Measurements from ENCODE around the gene MRC1. TPM values are rescaled to one million over a fixed set of nuclear protein-coding genes. Genes with fewer than 3 reads are reported as not detected.

Gene MRC1
- total and polyA plus RNA-seq, 2 of the 13 experiments (the other 11 are each of a cell fraction or from before 2014, with no cell fraction given) = not detected

DNA sequence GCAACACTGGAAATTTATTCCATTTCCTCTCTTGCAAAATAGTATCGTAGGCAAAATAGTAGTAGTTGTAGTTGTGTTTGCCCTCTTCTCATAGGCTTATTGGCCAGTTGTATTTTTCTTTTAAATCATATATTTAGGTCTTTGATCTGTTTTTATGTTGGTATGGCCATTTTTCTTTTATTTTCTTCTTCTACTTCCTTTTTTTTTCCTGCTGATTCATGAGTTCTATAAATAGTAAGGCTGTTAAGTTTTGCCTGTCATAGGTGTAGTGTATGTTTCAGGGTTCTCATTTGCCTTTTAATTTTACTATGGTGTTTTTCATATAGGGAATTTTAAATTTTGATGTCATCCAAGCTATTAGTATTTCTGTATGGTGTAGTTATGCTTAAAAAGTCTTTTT, 25.4 kb upstream of the MRC1 start:
- no peaks in the 10 kb centered on the region for H3K79me2 ChIP-seq (ENCODE audit: insufficient read depth, low read length)
- peaks cover 0 to 6% of the 10 kb centered on the region in 2 experiments; a peak in 3 of 5 replicates for H3K27me3 ChIP-seq (ENCODE audit: control insufficient read depth in 1 of 2, insufficient read depth in 2 of 2, low read length in 2 of 2)
- H3K36me3 ChIP-seq (replicated peaks in 1 of 2; ENCODE audit: control insufficient read depth in 1 of 2, insufficient read depth in 2 of 2, low read length in 2 of 2) = no peaks in the 10 kb centered on the region
- no peak overlapping the region for H2AFZ ChIP-seq (ENCODE audit: low read length)
- no peak for ATAC-seq
- no peaks in the 10 kb centered on the region for H3K4me1 ChIP-seq (ENCODE audit: insufficient read depth, low read length)
- no TSS peak for BruUV-seq (replicated peaks)
- ChIA-PET POLR2A (no interaction called here), CTCF (ENCODE audit: low intra/inter-chr PET ratio, low total read pairs) (no interaction called here)
- 11% methylated on average over 1 of the region's 1 CpG for WGBS (ENCODE audit: low lambda C conversion rate)
- H4K20me1 ChIP-seq (ENCODE audit: insufficient read depth, low read length) = no peaks in the 10 kb centered on the region
- intact Hi-C loops (cut with micrococcal nuclease; ENCODE audit: unreplicated experiment) = no loop called here
- in situ Hi-C loops (cut with HindIII; ENCODE audit: extremely low pct_ligation_motif_present, low pct_unique_long_range_greater_than_20kb) = no loop called here
- no peak overlapping the region for H3K27ac ChIP-seq (ENCODE audit: extremely low read length, insufficient read depth, low read length)
- FAIRE-seq = no peak
- H3K4me2 ChIP-seq (ENCODE audit: low read depth, low read length) = no peak overlapping the region
- H3K9ac ChIP-seq (ENCODE audit: insufficient read depth, low read depth, low read length) = no peak overlapping the region
- DNase-seq (ENCODE audit: low spot score) = no peak
- no peak overlapping the region for H3K4me3 ChIP-seq (replicated peaks in 1 of 3; ENCODE audit: insufficient read depth in 1 of 3, low read depth in 2 of 3, low read length in 3 of 3)
- H3K9me3 ChIP-seq (ENCODE audit: low read length) = no peaks in the 10 kb centered on the region
- TF ChIP-seq ADNP (CRISPR knock-in tag; IDR thresholded peaks at IDR 0.05) = no peak
- no peak for TF ChIP-seq PCBP1 (IDR thresholded peaks at IDR 0.05; ENCODE audit: borderline replicate concordance, low read depth, low read length)
- no peak for TF ChIP-seq HOXD1 (CRISPR knock-in tag; IDR thresholded peaks at IDR 0.05)
- TF ChIP-seq SIX1 (CRISPR knock-in tag; IDR thresholded peaks at IDR 0.05; ENCODE audit: borderline replicate concordance) = no peak
- TF ChIP-seq KLF16 (CRISPR knock-in tag; IDR thresholded peaks at IDR 0.05) = no peak
- TF ChIP-seq KLF12 (CRISPR knock-in tag; IDR thresholded peaks at IDR 0.05; ENCODE audit: borderline replicate concordance) = no peak
- TF ChIP-seq ZNF589 (CRISPR knock-in tag; conservative IDR thresholded peaks at IDR 0.05) = no peak
- no peak for TF ChIP-seq RNF2 (conservative IDR thresholded peaks at IDR 0.05; ENCODE audit: low read depth)
- no peak for TF ChIP-seq ZNF326 (CRISPR knock-in tag; IDR thresholded peaks at IDR 0.05; ENCODE audit: borderline replicate concordance)
- TF ChIP-seq RFXAP (CRISPR knock-in tag; IDR thresholded peaks at IDR 0.05; ENCODE audit: borderline replicate concordance) = no peak
- TF ChIP-seq, protein P1, sequence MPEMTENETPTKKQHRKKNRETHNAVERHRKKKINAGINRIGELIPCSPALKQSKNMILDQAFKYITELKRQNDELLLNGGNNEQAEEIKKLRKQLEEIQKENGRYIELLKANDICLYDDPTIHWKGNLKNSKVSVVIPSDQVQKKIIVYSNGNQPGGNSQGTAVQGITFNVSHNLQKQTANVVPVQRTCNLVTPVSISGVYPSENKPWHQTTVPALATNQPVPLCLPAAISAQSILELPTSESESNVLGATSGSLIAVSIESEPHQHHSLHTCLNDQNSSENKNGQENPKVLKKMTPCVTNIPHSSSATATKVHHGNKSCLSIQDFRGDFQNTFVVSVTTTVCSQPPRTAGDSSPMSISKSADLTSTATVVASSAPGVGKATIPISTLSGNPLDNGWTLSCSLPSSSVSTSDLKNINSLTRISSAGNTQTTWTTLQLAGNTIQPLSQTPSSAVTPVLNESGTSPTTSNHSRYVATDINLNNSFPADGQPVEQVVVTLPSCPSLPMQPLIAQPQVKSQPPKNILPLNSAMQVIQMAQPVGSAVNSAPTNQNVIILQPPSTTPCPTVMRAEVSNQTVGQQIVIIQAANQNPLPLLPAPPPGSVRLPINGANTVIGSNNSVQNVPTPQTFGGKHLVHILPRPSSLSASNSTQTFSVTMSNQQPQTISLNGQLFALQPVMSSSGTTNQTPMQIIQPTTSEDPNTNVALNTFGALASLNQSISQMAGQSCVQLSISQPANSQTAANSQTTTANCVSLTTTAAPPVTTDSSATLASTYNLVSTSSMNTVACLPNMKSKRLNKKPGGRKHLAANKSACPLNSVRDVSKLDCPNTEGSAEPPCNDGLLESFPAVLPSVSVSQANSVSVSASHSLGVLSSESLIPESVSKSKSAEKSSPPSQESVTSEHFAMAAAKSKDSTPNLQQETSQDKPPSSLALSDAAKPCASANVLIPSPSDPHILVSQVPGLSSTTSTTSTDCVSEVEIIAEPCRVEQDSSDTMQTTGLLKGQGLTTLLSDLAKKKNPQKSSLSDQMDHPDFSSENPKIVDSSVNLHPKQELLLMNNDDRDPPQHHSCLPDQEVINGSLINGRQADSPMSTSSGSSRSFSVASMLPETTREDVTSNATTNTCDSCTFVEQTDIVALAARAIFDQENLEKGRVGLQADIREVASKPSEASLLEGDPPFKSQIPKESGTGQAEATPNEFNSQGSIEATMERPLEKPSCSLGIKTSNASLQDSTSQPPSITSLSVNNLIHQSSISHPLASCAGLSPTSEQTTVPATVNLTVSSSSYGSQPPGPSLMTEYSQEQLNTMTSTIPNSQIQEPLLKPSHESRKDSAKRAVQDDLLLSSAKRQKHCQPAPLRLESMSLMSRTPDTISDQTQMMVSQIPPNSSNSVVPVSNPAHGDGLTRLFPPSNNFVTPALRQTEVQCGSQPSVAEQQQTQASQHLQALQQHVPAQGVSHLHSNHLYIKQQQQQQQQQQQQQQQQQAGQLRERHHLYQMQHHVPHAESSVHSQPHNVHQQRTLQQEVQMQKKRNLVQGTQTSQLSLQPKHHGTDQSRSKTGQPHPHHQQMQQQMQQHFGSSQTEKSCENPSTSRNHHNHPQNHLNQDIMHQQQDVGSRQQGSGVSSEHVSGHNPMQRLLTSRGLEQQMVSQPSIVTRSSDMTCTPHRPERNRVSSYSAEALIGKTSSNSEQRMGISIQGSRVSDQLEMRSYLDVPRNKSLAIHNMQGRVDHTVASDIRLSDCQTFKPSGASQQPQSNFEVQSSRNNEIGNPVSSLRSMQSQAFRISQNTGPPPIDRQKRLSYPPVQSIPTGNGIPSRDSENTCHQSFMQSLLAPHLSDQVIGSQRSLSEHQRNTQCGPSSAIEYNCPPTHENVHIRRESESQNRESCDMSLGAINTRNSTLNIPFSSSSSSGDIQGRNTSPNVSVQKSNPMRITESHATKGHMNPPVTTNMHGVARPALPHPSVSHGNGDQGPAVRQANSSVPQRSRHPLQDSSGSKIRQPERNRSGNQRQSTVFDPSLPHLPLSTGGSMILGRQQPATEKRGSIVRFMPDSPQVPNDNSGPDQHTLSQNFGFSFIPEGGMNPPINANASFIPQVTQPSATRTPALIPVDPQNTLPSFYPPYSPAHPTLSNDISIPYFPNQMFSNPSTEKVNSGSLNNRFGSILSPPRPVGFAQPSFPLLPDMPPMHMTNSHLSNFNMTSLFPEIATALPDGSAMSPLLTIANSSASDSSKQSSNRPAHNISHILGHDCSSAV (CRISPR knock-in tag; IDR thresholded peaks at IDR 0.05; ENCODE audit: borderline replicate concordance) = no peak
- TF ChIP-seq, protein P2, sequence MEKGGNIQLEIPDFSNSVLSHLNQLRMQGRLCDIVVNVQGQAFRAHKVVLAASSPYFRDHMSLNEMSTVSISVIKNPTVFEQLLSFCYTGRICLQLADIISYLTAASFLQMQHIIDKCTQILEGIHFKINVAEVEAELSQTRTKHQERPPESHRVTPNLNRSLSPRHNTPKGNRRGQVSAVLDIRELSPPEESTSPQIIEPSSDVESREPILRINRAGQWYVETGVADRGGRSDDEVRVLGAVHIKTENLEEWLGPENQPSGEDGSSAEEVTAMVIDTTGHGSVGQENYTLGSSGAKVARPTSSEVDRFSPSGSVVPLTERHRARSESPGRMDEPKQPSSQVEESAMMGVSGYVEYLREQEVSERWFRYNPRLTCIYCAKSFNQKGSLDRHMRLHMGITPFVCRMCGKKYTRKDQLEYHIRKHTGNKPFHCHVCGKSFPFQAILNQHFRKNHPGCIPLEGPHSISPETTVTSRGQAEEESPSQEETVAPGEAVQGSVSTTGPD (CRISPR knock-in tag; IDR thresholded peaks at IDR 0.05) = no peak
- no peak for TF ChIP-seq CSRNP2 (CRISPR knock-in tag; conservative IDR thresholded peaks at IDR 0.05; ENCODE audit: low read depth)
- TF ChIP-seq ZNF263 (CRISPR knock-in tag; IDR thresholded peaks at IDR 0.05) = no peak
- no peak for TF ChIP-seq ZNF616 (CRISPR knock-in tag; IDR thresholded peaks at IDR 0.05; ENCODE audit: low read depth)

Data from HepG2 (cell line).